Ovary (tissue), 9 donors: ENCODE data around the gene COL13A1. TPM values are rescaled to one million over a fixed set of nuclear protein-coding genes. Genes with fewer than 3 reads are reported as not detected.

Experiments
- DNase-seq, 5 donors: peaks; one replicate each; pipeline ENCODE4 v3.0.0-alpha.2; 2019 to 2020
- H3K27ac ChIP-seq, 2 donors: fragments of 200-600 bp; one replicate each; pipeline versions ENCODE4 v1.5.1 to v1.8.0; 2019 to 2022
- H3K27me3 ChIP-seq: fragments of 200-600 bp; one replicate; pipeline ENCODE4 v1.8.0; 2022
- H3K36me3 ChIP-seq: fragments of 200-600 bp; sonication (generic); one replicate; pipeline ENCODE4 v1.5.1; 2019
- H3K4me1 ChIP-seq: one replicate; pipeline ENCODE4 v1.8.1; 2013; ENCODE audit warnings: mild to moderate bottlenecking, moderate library complexity; ENCODE audit not compliant: insufficient read depth
- H3K4me3 ChIP-seq: fragments of 200-600 bp; sonication (generic); one replicate; pipeline ENCODE4 v1.5.1; 2017
- H3K9me3 ChIP-seq, 2 donors: fragments of 200-600 bp in 1 of 2; sonication (generic) in 1 of 2; one replicate each; pipeline versions ENCODE4 v1.5.1 to v1.8.1; 2013 to 2019; ENCODE audit warnings: mild to moderate bottlenecking in 1 of 2, moderate library complexity in 1 of 2
- CTCF ChIP-seq, 3 donors: fragments of 450-650 bp in 2 of 3; fragments of 200-600 bp in 1 of 3; IDR thresholded peaks; one replicate each; pipeline versions ENCODE4 v1.5.1 to v1.8.0; 2016 to 2022; ENCODE audit warnings: antibody characterized with exemption in 3 of 3, mild to moderate bottlenecking in 1 of 3
- EP300 ChIP-seq: sonication (generic); formaldehyde crosslinking; IDR thresholded peaks from one replicate; pipeline ENCODE4 v1.6.1; 2017; ENCODE audit warnings: antibody characterized with exemption
- POLR2A ChIP-seq: fragments of 450-650 bp; IDR thresholded peaks from one replicate; pipeline ENCODE4 v1.6.1; 2017; ENCODE audit warnings: antibody characterized with exemption, mild to moderate bottlenecking, moderate library complexity
- WGBS, 3 donors: extraction: QIAGEN DNeasy Blood & Tissue Kit in 1 of 3; methylation state at CpG; one replicate each; pipeline versions ENCODE4 v1.1.5 to v1.1.7; 2013 to 2017; 5-methylcytosine and 5-hydroxymethylcytosine counted together
- intact Hi-C, 4 donors: fragments of 100-400 bp; cut with DNase I; formaldehyde crosslinking; loops; one replicate each; pipeline versions ENCODE4 v1.11.0 to v1.15.1; 2022 to 2023
- polyA plus RNA-seq, 2 donors: library from polyadenylated mRNA; stranded (reverse); fragments of 200-250 nt in 1 of 2; fragments of 350-450 nt in 1 of 2; fragmentation: Illumina TruSeq in 1 of 2; extraction: RNeasy Lipid Tissue Mini Kit (QIAGEN cat#74804) in 1 of 2; gene quantifications; one replicate each; pipeline ENCODE4 v1.2.3, GENCODE V29; 2013 to 2014
- total RNA-seq, 7 donors: library from RNA; depleted of rRNA in 2 of 7; stranded (reverse); fragments of >200 nt in 2 of 7; fragmentation: NEBNext Ultra II Directional in 3 of 7; extraction: Animal tissue kit (Norgen Biotek cat#: 25700) in 3 of 7; gene quantifications; one replicate each; pipeline versions ENCODE4 v1.1.0 to v1.2.4, GENCODE V29; 2016 to 2023
- donor health status: DM: no; HTN: no; CAD: no; lungs with moderate emphysema.
- donor health status: DM: no; HTN: no; CAD: no.
- donor health status: Bipolar disorder and iron deficiency.
- donor health status: DM: yes; HTN: yes; CAD: no.
- donor health status: DM: no; HTN: no; CAD: no.
- donor health status: DM: yes; HTN: yes; CAD: no.

COL13A1 gene
- total and polyA plus RNA-seq, 9 donors: 0.48 to 3.1 (median 1.1) TPM

GRCh38 chr10:69948261-69948660 is 146.6 kb downstream of the COL13A1 start:
- DNase-seq: no peak
- Histone ChIP-seq H3K36me3 (no peaks in the 10 kb centered on the region), H3K4me3 (no peak overlapping the region), H3K27me3 (no peaks in the 10 kb centered on the region), H3K9me3 (no peaks in the 10 kb centered on the region), H3K4me1 (no peaks in the 10 kb centered on the region), H3K27ac (no peak overlapping the region)
- TF ChIP-seq POLR2A (no peak), CTCF (IDR thresholded peaks at IDR 0.05) (no peak), EP300 (no peak)
- intact Hi-C loops: no loop called here
- 70 to 77% (median 71%) methylated on average over 4 of the region's 4 CpGs for WGBS, 3 donors

GRCh38 chr10:69949770-69950169 is 148.1 kb downstream of the COL13A1 start:
- H3K4me3 ChIP-seq: no peak overlapping the region
- WGBS, 3 donors: 57 to 64% (median 60%) methylated on average over 8 of the region's 8 CpGs
- H3K4me1 ChIP-seq: no peaks in the 10 kb centered on the region
- H3K9me3 ChIP-seq: no peaks in the 10 kb centered on the region
- no peaks in the 10 kb centered on the region for H3K36me3 ChIP-seq
- no peak for DNase-seq
- H3K27ac ChIP-seq: no peak overlapping the region
- no peak for TF ChIP-seq POLR2A
- no peak for TF ChIP-seq CTCF (IDR thresholded peaks at IDR 0.05)
- TF ChIP-seq EP300: no peak
- H3K27me3 ChIP-seq: no peaks in the 10 kb centered on the region
- intact Hi-C loops: no loop called here

- Histone ChIP-seq H3K9me3 (no peaks in the 10 kb centered on the region), H3K4me1 (no peaks in the 10 kb centered on the region), H3K4me3 (no peak overlapping the region), H3K36me3 (no peaks in the 10 kb centered on the region), H3K27me3 (no peaks in the 10 kb centered on the region), H3K27ac (no peak overlapping the region)
- TF ChIP-seq CTCF (IDR thresholded peaks at IDR 0.05): no peak
- TF ChIP-seq POLR2A: no peak
- no peak for TF ChIP-seq EP300
- intact Hi-C loops: no loop called here
- WGBS, 3 donors: 86 to 95% (median 93%) methylated on average over 3 of the region's 3 CpGs
- DNase-seq: no peak
Measured at GRCh38 chr10:69951658-69952057, 150.0 kb downstream of the COL13A1 start.

GRCh38 chr10:69952069-69952800 is 150.5 kb downstream of the COL13A1 start:
- H3K27me3 ChIP-seq: no peaks in the 10 kb centered on the region
- H3K4me3 ChIP-seq: no peak overlapping the region
- H3K4me1 ChIP-seq: no peaks in the 10 kb centered on the region
- H3K9me3 ChIP-seq: no peaks in the 10 kb centered on the region
- H3K27ac ChIP-seq: no peak overlapping the region
- DNase-seq: no peak
- TF ChIP-seq CTCF (IDR thresholded peaks at IDR 0.05) (no peak), POLR2A (no peak), EP300 (no peak)
- no peaks in the 10 kb centered on the region for H3K36me3 ChIP-seq
- intact Hi-C loops: no loop called here
- WGBS, 3 donors: 43 to 60% (median 53%) methylated on average over 6 of the region's 6 CpGs
